Trophoblast cell (in vitro differentiated cells and primary cell): Measurements from ENCODE around the gene ATP6V0B.
A peak's percentile ranks its signal among the peaks of the same experiment; 100 is the strongest.

ENCODE experiments used
- DNase-seq, 2 donors: peaks; one replicate each; pipeline ENCODE4 v3.0.0-alpha.2; 2016
- H2AFZ ChIP-seq: 2 replicates; pipeline ENCODE4 v1.6.1; 2013; ENCODE audit warnings: low read length, moderate library complexity, mild to moderate bottlenecking; ENCODE audit not compliant: insufficient read depth, poor library complexity
- H2AK5ac ChIP-seq: 2 replicates; pipeline ENCODE4 v1.6.1; 2013; ENCODE audit warnings: mild to moderate bottlenecking, low read length
- H2BK120ac ChIP-seq: 2 replicates; pipeline ENCODE4 v1.6.1; 2013; ENCODE audit warnings: low read length, mild to moderate bottlenecking, moderate library complexity; ENCODE audit not compliant: insufficient read depth, poor library complexity
- H2BK12ac ChIP-seq: 2 replicates; pipeline ENCODE4 v1.6.1; 2013; ENCODE audit warnings: mild to moderate bottlenecking, low read length, moderate library complexity
- H2BK5ac ChIP-seq: 2 replicates; pipeline ENCODE4 v1.6.1; 2013; ENCODE audit warnings: low read length, low read depth, moderate library complexity, mild to moderate bottlenecking; ENCODE audit not compliant: poor library complexity
- H3K14ac ChIP-seq: 2 replicates; pipeline ENCODE4 v1.6.1; 2013; ENCODE audit warnings: mild to moderate bottlenecking, low read length
- H3K18ac ChIP-seq: 2 replicates; pipeline ENCODE4 v1.6.1; 2013; ENCODE audit warnings: mild to moderate bottlenecking, low read length
- H3K23ac ChIP-seq: 2 replicates; pipeline ENCODE4 v1.6.1; 2013; ENCODE audit warnings: low read length
- H3K27ac ChIP-seq: 2 replicates; pipeline ENCODE4 v1.5.1; 2013; ENCODE audit warnings: low read depth, mild to moderate bottlenecking, inconsistent platforms, low read length, moderate library complexity
- H3K27me3 ChIP-seq: 2 replicates; pipeline ENCODE4 v1.6.1; 2013; ENCODE audit warnings: inconsistent platforms, mild to moderate bottlenecking, low read length, moderate library complexity; ENCODE audit not compliant: insufficient read depth
- H3K36me3 ChIP-seq, 2 experiments: 1 replicate in 1 of 2; 2 replicates in 1 of 2; pipeline ENCODE4 v1.6.1; 2013; ENCODE audit warnings: low read length in 2 of 2, mild to moderate bottlenecking in 2 of 2, moderate library complexity in 1 of 2; ENCODE audit not compliant: insufficient read depth in 2 of 2, control insufficient read depth in 1 of 2
- H3K4ac ChIP-seq: 2 replicates; pipeline ENCODE4 v1.6.1; 2013; ENCODE audit warnings: low read depth, mild to moderate bottlenecking, low read length, moderate library complexity
- H3K4me1 ChIP-seq, 2 experiments: 1 replicate in 1 of 2; 2 replicates in 1 of 2; pipeline ENCODE4 v1.6.1; 2013; ENCODE audit warnings: low read length in 2 of 2, mild to moderate bottlenecking in 2 of 2, moderate library complexity in 1 of 2; ENCODE audit not compliant: insufficient read depth in 2 of 2, control insufficient read depth in 1 of 2
- H3K4me2 ChIP-seq: 2 replicates; pipeline ENCODE4 v1.6.1; 2013; ENCODE audit warnings: inconsistent platforms, mild to moderate bottlenecking, low read length, moderate library complexity
- H3K4me3 ChIP-seq: 2 replicates; pipeline ENCODE4 v1.5.1; 2013; ENCODE audit warnings: mild to moderate bottlenecking, low read depth, low read length, inconsistent platforms
- H3K79me1 ChIP-seq: one replicate; pipeline ENCODE4 v1.6.1; 2013; ENCODE audit warnings: low read length
- H3K79me2 ChIP-seq: 2 replicates; pipeline ENCODE4 v1.6.1; 2013; ENCODE audit warnings: low read length, mild to moderate bottlenecking; ENCODE audit not compliant: control insufficient read depth, insufficient read depth, poor library complexity
- H3K9ac ChIP-seq: 2 replicates; pipeline ENCODE4 v1.6.1; 2013; ENCODE audit warnings: mild to moderate bottlenecking, low read length
- H3K9me3 ChIP-seq: 2 replicates; pipeline ENCODE4 v1.6.1; 2013; ENCODE audit warnings: low read depth, mild to moderate bottlenecking, control low read depth, inconsistent platforms, low read length; ENCODE audit not compliant: insufficient read depth
- H4K12ac ChIP-seq: 2 replicates; pipeline ENCODE4 v1.6.1; 2013; ENCODE audit warnings: low read depth, mild to moderate bottlenecking, low read length, moderate library complexity
- H4K8ac ChIP-seq: 2 replicates; pipeline ENCODE4 v1.6.1; 2013; ENCODE audit warnings: low read depth, mild to moderate bottlenecking, low read length, moderate library complexity
- H4K91ac ChIP-seq: one replicate; pipeline ENCODE4 v1.6.1; 2013; ENCODE audit warnings: low read depth, mild to moderate bottlenecking, low read length, moderate library complexity
- WGBS: extraction: QIAGEN DNeasy Blood & Tissue Kit; methylation state at CpG from one replicate; pipeline ENCODE4 v1.1.7; 2013; ENCODE audit warnings: missing lambda C conversion rate; ENCODE audit not compliant: insufficient read length, insufficient coverage; ENCODE audit errors: extremely low coverage; 5-methylcytosine and 5-hydroxymethylcytosine counted together

ATP6V0B gene

GRCh38 chr1:43963006-43963405 is 11.8 kb upstream of the ATP6V0B start:
- WGBS: no CpG with 5 or more reads among the region's 3 CpGs

GRCh38 chr1:43963890-43964289 is 10.9 kb upstream of the ATP6V0B start:
- H3K4me3 ChIP-seq: no peak overlapping the region
- H3K9me3 ChIP-seq: no peaks in the 10 kb centered on the region
- no peak overlapping the region for H3K4ac ChIP-seq
- H3K18ac ChIP-seq: no peak overlapping the region
- WGBS: no CpG with 5 or more reads among the region's 5 CpGs
- DNase-seq: no peak
- H2BK120ac ChIP-seq: no peak overlapping the region
- peaks cover 35 to 42% of the 10 kb centered on the region in 2 experiments for H3K36me3 ChIP-seq
- H3K27me3 ChIP-seq: no peaks in the 10 kb centered on the region
- no peaks in the 10 kb centered on the region for H3K79me2 ChIP-seq
- no peak overlapping the region for H4K8ac ChIP-seq
- H3K27ac ChIP-seq: no peak overlapping the region
- H2AK5ac ChIP-seq: no peak overlapping the region
- H2BK5ac ChIP-seq: no peak overlapping the region
- H4K91ac ChIP-seq: no peak overlapping the region
- no peak overlapping the region for H3K23ac ChIP-seq
- H2AFZ ChIP-seq: no peak overlapping the region
- H4K12ac ChIP-seq: no peak overlapping the region
- H2BK12ac ChIP-seq: no peak overlapping the region
- H3K4me1 ChIP-seq: no peaks in the 10 kb centered on the region
- H3K9ac ChIP-seq: no peak overlapping the region
- no peak overlapping the region for H3K14ac ChIP-seq
- no peak overlapping the region for H3K4me2 ChIP-seq
- H3K79me1 ChIP-seq: no peaks in the 10 kb centered on the region

More at GRCh38 chr1:43963006-43963405, 11.8 kb upstream of the ATP6V0B start:
- Histone ChIP-seq H3K4me2 (no peak overlapping the region), H3K27ac (no peak overlapping the region), H3K18ac (no peak overlapping the region), H3K4me3 (no peak overlapping the region), H3K4me1 (no peaks in the 10 kb centered on the region), H3K9me3 (no peaks in the 10 kb centered on the region), H4K8ac (no peak overlapping the region), H4K91ac (no peak overlapping the region), H2BK5ac (no peak overlapping the region), H3K79me1 (no peaks in the 10 kb centered on the region), H3K4ac (no peak overlapping the region), H3K79me2 (no peaks in the 10 kb centered on the region), H2AK5ac (no peak overlapping the region), H3K23ac (no peak overlapping the region), H3K27me3 (no peaks in the 10 kb centered on the region), H2AFZ (no peak overlapping the region), H3K36me3 (peaks cover 40 to 51% of the 10 kb centered on the region in 2 experiments), H3K14ac (no peak overlapping the region), H2BK12ac (no peak overlapping the region), H3K9ac (no peak overlapping the region), H2BK120ac (no peak overlapping the region), H4K12ac (no peak overlapping the region)
- no peak for DNase-seq

GRCh38 chr1:43965316-43965715 is 9.4 kb upstream of the ATP6V0B start:
- Histone ChIP-seq H3K9ac (no peak overlapping the region), H3K79me1 (no peaks in the 10 kb centered on the region), H3K27ac (no peak overlapping the region), H4K12ac (no peak overlapping the region), H2BK120ac (no peak overlapping the region), H2AFZ (no peak overlapping the region), H4K91ac (no peak overlapping the region), H3K36me3 (peaks cover 30 to 36% of the 10 kb centered on the region in 2 experiments), H3K4me3 (no peak overlapping the region), H3K27me3 (no peaks in the 10 kb centered on the region), H3K23ac (no peak overlapping the region), H3K4me1 (peaks cover 0 to 3% of the 10 kb centered on the region in 2 experiments), H2BK12ac (no peak overlapping the region), H3K4ac (no peak overlapping the region), H3K9me3 (peaks cover 2% of the 10 kb centered on the region), H3K18ac (no peak overlapping the region), H3K14ac (no peak overlapping the region), H3K79me2 (no peaks in the 10 kb centered on the region), H4K8ac (no peak overlapping the region), H2BK5ac (no peak overlapping the region), H3K4me2 (no peak overlapping the region), H2AK5ac (no peak overlapping the region)
- no CpG with 5 or more reads among the region's 3 CpGs for WGBS
- DNase-seq: no peak

GRCh38 chr1:43968348-43968948 is 6.3 kb upstream of the ATP6V0B start:
- H3K4me2 ChIP-seq: no peak overlapping the region
- no peak overlapping the region for H2BK120ac ChIP-seq
- H3K36me3 ChIP-seq: peaks cover 25 to 26% of the 10 kb centered on the region in 2 experiments
- H3K9me3 ChIP-seq: peaks cover 2% of the 10 kb centered on the region
- no peaks in the 10 kb centered on the region for H3K79me2 ChIP-seq
- no peak overlapping the region for H3K4me3 ChIP-seq
- no peaks in the 10 kb centered on the region for H3K79me1 ChIP-seq
- H2BK12ac ChIP-seq: no peak overlapping the region
- no peak overlapping the region for H2AK5ac ChIP-seq
- no peak overlapping the region for H3K4ac ChIP-seq
- H3K18ac ChIP-seq: no peak overlapping the region
- no peak overlapping the region for H4K91ac ChIP-seq
- H4K12ac ChIP-seq: no peak overlapping the region
- no peak overlapping the region for H4K8ac ChIP-seq
- peak in 1 of 2 donors; percentile 60 for DNase-seq
- H2BK5ac ChIP-seq: no peak overlapping the region
- peaks cover 0 to 9% of the 10 kb centered on the region in 2 experiments for H3K4me1 ChIP-seq
- no peak overlapping the region for H3K9ac ChIP-seq
- H2AFZ ChIP-seq: no peak overlapping the region
- H3K27me3 ChIP-seq: no peaks in the 10 kb centered on the region
- no peak overlapping the region for H3K23ac ChIP-seq
- H3K14ac ChIP-seq: no peak overlapping the region
- H3K27ac ChIP-seq: no peak overlapping the region
- WGBS: no CpG with 5 or more reads among the region's 6 CpGs
